Right cardiac atrium (tissue), 5 donors: Measurements from ENCODE around the gene RAPGEF1. TPM values are rescaled to one million over a fixed set of nuclear protein-coding genes. Genes with fewer than 3 reads are reported as not detected.
"Not testable (repeated sequence)": the region's sequence is repeated elsewhere in the genome, so short reads cannot be mapped to it uniquely, and the experiment has no call there.

ENCODE experiments used
- ATAC-seq, 2 donors: fragments of 200-7000 bp; cut with Tn5 transposase; one replicate each; pipeline versions ENCODE4 v1.8.0 to v1.9.1; 2020; ENCODE audit warnings: moderate library complexity in 2 of 2, mild to moderate bottlenecking in 1 of 2
- DNase-seq, 3 donors: peaks; one replicate each; pipeline ENCODE4 v3.0.0-alpha.2; 2020
- H3K27ac ChIP-seq: one replicate; pipeline ENCODE4 v1.5.1; 2013; ENCODE audit warnings: mild to moderate bottlenecking, low read length, control low read depth, moderate library complexity
- H3K27me3 ChIP-seq: one replicate; pipeline ENCODE4 v1.6.1; 2013; ENCODE audit not compliant: control insufficient read depth, insufficient read depth
- H3K4me1 ChIP-seq: one replicate; pipeline ENCODE4 v1.6.1; 2013; ENCODE audit warnings: low read length; ENCODE audit not compliant: control insufficient read depth, insufficient read depth
- H3K4me3 ChIP-seq: one replicate; pipeline ENCODE4 v1.5.1; 2013; ENCODE audit warnings: low read length, control low read depth
- H3K9me3 ChIP-seq: one replicate; pipeline ENCODE4 v1.6.1; 2013; ENCODE audit warnings: low read length; ENCODE audit not compliant: control insufficient read depth
- WGBS: extraction: QIAGEN DNeasy Blood & Tissue Kit; methylation state at CpG from one replicate; pipeline ENCODE4 v1.1.7; 2013; 5-methylcytosine and 5-hydroxymethylcytosine counted together
- intact Hi-C, 4 donors: fragments of 100-400 bp; cut with DNase I; formaldehyde crosslinking; loops; one replicate each; pipeline versions ENCODE4 v1.11.0 to v1.14.0; 2022 to 2023
- polyA plus RNA-seq: library from polyadenylated mRNA; stranded (reverse); fragments of 200-250 nt; gene quantifications from one replicate; pipeline ENCODE4 v1.2.3, GENCODE V29; 2013
- total RNA-seq, 4 donors: library from RNA; stranded (reverse); fragmentation: NEBNext Ultra II Directional; extraction: Animal tissue kit (Norgen Biotek cat#: 25700); gene quantifications; one replicate each; pipeline ENCODE4 v1.2.1, GENCODE V29; 2021
- donor health status: healthy with polysubstance abuse.
- donor health status: DM: no; HTN: yes; CAD: no.
- donor health status: DM: no; HTN: no; CAD: no.
- donor health status: DM: no; HTN: yes; CAD: no; lungs with severe emphysema.
- donor health status: DM: yes; HTN: yes; CAD: no.

Gene RAPGEF1
- total and polyA plus RNA-seq, 5 donors: 58.5 to 100 (median 88.6) TPM

- H3K27me3 ChIP-seq: no peaks in the 10 kb centered on the region
- ATAC-seq (no peak), DNase-seq (no peak)
- no peaks in the 10 kb centered on the region for H3K9me3 ChIP-seq
- H3K4me1 ChIP-seq: peaks cover 20% of the 10 kb centered on the region
- no peak overlapping the region for H3K4me3 ChIP-seq
- WGBS: 74% methylated on average over 9 of the region's 9 CpGs
- intact Hi-C loops: no loop called here
- H3K27ac ChIP-seq: peak overlapping the region; percentile 95
Observed at GRCh38 chr9:131714821-131715220, 25.1 kb downstream of the RAPGEF1 start.

DNA sequence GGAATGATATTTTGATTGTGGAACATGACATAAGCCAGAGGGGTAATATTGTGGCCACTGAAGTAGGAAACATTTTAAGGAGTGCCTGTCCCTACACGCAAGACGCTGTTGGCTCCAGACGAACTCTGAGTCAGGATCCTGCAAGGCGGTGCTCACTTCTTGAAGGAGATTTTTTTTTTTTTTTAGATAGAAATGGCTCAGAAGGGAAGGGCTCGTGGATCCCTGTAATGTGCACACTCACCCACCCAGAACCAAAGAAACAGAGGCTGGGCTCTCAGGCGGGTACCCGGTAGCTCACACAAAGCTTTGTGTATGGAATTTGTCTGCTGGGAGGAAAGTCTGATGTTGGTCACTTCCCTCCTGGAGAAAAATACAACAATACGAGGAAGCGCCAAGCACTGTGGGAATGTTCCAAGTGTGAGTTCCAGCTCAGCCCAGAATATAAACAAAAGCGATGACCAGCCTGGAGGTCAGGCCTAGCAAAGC is 25.7 kb downstream of the RAPGEF1 start:
- Histone ChIP-seq H3K4me3 (no peak overlapping the region), H3K4me1 (peaks cover 24% of the 10 kb centered on the region), H3K9me3 (no peaks in the 10 kb centered on the region), H3K27ac (peak overlapping the region; percentile 95), H3K27me3 (no peaks in the 10 kb centered on the region)
- intact Hi-C loops: no loop called here
- 43% methylated on average over 10 of the region's 10 CpGs for WGBS
- peak; percentile 82 to 93 for ATAC-seq
- DNase-seq: peak; percentile 77 to 88 (median 81)

GRCh38 chr9:131713016-131713415 is 26.9 kb downstream of the RAPGEF1 start:
- Histone ChIP-seq H3K4me1 (peaks cover 24% of the 10 kb centered on the region), H3K27ac (peak overlapping the region; percentile 89)
- 87% methylated on average over 8 of the region's 8 CpGs for WGBS

DNA sequence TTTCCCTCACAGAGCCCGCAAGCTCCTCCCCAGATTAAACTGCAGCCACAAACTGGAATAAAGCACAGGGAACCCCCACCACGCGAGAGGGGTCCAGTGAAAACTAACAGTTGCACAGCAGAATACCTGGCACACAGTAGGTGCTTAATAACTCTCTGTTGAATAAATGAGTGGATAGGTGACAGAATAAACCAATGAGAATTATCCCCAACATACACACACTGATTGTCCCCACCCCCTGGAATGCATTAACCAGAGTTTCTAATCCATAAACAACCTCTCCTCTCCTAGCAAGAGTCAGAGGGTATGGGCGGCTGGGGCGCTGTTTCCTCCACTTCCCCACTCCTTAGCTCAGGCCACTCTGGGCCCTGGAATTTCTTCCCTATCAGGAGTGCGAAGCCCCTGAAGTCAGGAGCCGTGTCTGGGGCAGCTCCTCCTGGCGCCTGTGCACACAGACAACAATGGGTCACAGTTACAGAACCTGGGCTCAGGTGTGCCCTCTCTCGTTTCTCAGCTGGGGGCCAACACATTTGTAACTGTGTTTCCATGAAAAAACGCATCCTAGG is 27.6 kb downstream of the RAPGEF1 start:
- Histone ChIP-seq H3K27ac (peak overlapping the region; percentile 12), H3K4me1 (peaks cover 23% of the 10 kb centered on the region), H3K4me3 (no peak overlapping the region), H3K27me3 (no peaks in the 10 kb centered on the region), H3K9me3 (no peaks in the 10 kb centered on the region)
- DNase-seq: no peak
- no peak for ATAC-seq
- intact Hi-C loops: no loop called here
- 88% methylated on average over 10 of the region's 10 CpGs for WGBS

More at GRCh38 chr9:131713016-131713415, 26.9 kb downstream of the RAPGEF1 start:
- intact Hi-C loops: no loop called here
- Histone ChIP-seq H3K9me3 (no peaks in the 10 kb centered on the region), H3K27me3 (no peaks in the 10 kb centered on the region), H3K4me3 (no peak overlapping the region)
- DNase-seq (no peak), ATAC-seq (no peak)

DNA sequence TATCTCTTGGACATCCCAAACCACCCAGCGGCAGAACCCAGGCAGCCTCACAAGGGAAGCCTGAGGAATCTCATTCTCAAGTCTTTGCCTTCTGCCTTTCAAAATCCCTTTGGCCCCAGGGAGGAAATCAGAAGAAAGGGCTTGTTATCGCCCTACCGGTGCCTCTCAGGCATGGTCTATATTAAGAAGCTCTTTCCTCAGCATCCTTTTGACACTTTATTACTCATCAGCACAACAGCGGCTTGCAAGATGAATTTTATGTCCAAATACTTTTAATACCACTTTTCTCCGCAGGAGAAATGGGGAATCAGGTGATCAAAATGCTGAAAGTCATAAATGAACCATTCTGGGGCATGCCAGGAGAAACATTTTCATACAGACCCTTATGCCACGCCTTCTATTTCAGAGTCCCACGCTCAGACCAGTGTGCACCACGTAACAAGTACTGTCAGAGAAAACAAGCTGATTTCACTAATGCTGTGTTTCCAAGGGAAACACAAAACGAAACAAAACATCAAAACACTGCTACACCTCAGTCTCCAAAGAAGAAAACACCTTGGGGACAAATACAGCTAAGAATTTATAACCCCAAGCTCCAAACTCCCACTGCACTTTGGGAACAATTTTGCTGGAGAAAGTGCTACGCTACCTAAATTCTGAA is 30.0 kb downstream of the RAPGEF1 start:
- H3K27ac ChIP-seq: peak overlapping the region; percentile 93
- peak overlapping the region; percentile 52 for H3K4me3 ChIP-seq
- intact Hi-C loops: no loop called here
- H3K9me3 ChIP-seq: no peaks in the 10 kb centered on the region
- ATAC-seq (peak in 1 of 2 donors; percentile 36), DNase-seq (no peak)
- no peaks in the 10 kb centered on the region for H3K27me3 ChIP-seq
- H3K4me1 ChIP-seq: peaks cover 12% of the 10 kb centered on the region
- WGBS: 50% methylated on average over 10 of the region's 10 CpGs

GRCh38 chr9:131709010-131709770 is 30.7 kb downstream of the RAPGEF1 start:
- Histone ChIP-seq H3K4me1 (peaks cover 14% of the 10 kb centered on the region), H3K4me3 (peak overlapping the region; percentile 61), H3K27ac (peak overlapping the region; percentile 93)
- ATAC-seq, H3K27me3 ChIP-seq, H3K9me3 ChIP-seq, DNase-seq, intact Hi-C loops: not testable (repeated sequence)
- WGBS: 61% methylated on average over 14 of the region's 14 CpGs

DNA sequence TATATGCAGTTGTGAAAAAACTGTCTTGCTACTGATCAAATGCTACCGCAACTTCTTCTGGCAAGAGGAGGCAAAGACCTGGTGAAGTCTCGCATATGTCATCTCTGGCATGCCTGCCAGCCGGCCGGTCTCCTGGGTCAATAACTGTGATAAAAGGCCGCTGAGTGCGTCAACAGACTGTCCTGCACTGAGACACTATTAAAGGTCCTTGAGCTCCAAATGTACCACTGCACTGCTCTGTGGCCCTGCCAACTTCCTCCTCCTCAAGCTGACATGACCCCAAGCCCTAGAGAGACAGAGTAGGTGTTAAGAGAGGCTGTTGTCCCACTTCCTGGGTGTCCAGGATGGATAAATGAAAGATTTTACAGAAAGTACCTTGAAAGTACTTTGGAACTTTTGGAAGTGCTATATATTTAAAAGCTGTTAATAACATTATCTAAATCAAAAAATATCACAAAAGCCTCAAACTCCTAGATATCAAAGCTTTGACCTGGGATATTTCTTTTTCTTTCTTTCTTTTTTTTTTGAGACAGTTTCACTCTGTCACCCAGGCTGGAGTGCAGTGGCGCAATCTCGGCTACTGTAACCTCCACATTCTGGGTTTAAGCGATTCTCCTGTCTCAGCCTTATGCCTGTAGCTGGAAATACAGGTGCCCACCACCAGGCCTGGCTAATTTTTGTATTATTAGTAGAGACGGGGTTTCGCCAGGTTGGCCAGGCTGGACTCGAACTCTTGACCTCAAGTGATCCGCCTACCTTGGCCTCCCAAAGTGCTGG is 31.5 kb downstream of the RAPGEF1 start:
- intact Hi-C loops: no loop called here
- Histone ChIP-seq H3K27ac (peak overlapping the region; percentile 93), H3K4me1 (peaks cover 14% of the 10 kb centered on the region)

GRCh38 chr9:131707733-131708157 is 32.1 kb downstream of the RAPGEF1 start:
- intact Hi-C loops: no loop called here
- ATAC-seq (peak; percentile 39 to 63), DNase-seq (no peak)
- no peaks in the 10 kb centered on the region for H3K27me3 ChIP-seq
- H3K27ac ChIP-seq: no peak overlapping the region
- peaks cover 14% of the 10 kb centered on the region for H3K4me1 ChIP-seq
- peak overlapping the region; percentile 61 for H3K4me3 ChIP-seq
- 33% methylated on average over 4 of the region's 4 CpGs for whole genome bisulfite sequencing
- no peaks in the 10 kb centered on the region for H3K9me3 ChIP-seq

More for the DNA sequence above, 31.5 kb downstream of the RAPGEF1 start:
- 43% methylated on average over 13 of the region's 13 CpGs for WGBS
- Histone ChIP-seq H3K4me3 (peak overlapping the region; percentile 61), H3K27me3 (no peaks in the 10 kb centered on the region), H3K9me3 (no peaks in the 10 kb centered on the region)
- ATAC-seq (peak; percentile 90 to 93), DNase-seq (peak; percentile 87 to 92 (median 88))

DNA sequence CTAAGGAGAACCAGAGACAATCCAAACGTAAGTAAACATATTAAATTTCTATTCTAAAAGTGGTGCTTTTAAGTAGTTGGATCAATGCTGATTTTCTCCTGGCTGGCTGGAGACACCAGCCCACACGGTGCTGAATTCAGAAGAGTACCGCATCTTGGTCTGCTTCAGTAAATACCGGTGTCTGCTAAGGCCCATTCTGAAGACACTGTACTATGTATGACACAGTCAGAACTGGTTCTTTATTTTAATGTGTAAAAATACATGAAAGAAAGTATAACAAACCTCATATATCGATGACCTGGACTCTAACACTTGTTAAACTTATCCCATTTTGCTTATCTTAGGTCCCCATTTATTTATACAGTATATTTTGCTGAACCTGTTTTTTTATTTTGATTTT is 32.8 kb downstream of the RAPGEF1 start:
- no peak overlapping the region for H3K27ac ChIP-seq
- H3K4me1 ChIP-seq: peaks cover 13% of the 10 kb centered on the region
- no peak for DNase-seq
- no peaks in the 10 kb centered on the region for H3K27me3 ChIP-seq
- H3K4me3 ChIP-seq: peak overlapping the region; percentile 61
- H3K9me3 ChIP-seq: no peaks in the 10 kb centered on the region
- 79% methylated on average over 5 of the region's 5 CpGs for WGBS
- ATAC-seq: no peak
- intact Hi-C loops: no loop called here

- peak overlapping the region; percentile 61 for H3K4me3 ChIP-seq
- intact Hi-C loops: no loop called here
Observed at GRCh38 chr9:131706608-131706970, 33.3 kb downstream of the RAPGEF1 start.

More at GRCh38 chr9:131706608-131706970, 33.3 kb downstream of the RAPGEF1 start:
- Histone ChIP-seq H3K4me1 (peaks cover 11% of the 10 kb centered on the region), H3K27me3 (no peaks in the 10 kb centered on the region), H3K9me3 (no peaks in the 10 kb centered on the region), H3K27ac (no peak overlapping the region)
- 79% methylated on average over 6 of the region's 6 CpGs for WGBS
- DNase-seq (no peak), ATAC-seq (no peak)
